GM23338 (cell line): Measurements from ENCODE around the gene CNIH3.

Source experiments
- EZH2 ChIP-seq: fragments of 200-600 bp; sonication (generic); IDR thresholded peaks from one replicate; pipeline ENCODE4 v1.8.0; 2017; ENCODE audit warnings: antibody characterized with exemption, mild to moderate bottlenecking, low read depth; ENCODE audit not compliant: unreplicated experiment
- TF ChIP-seq, protein P1 (sequence below), 2 experiments: fragments of 200-600 bp in 1 of 2; sonication (generic) in 1 of 2; conservative IDR thresholded peaks; 2 replicates each; pipeline versions ENCODE4 v1.5.1 to v1.6.1; 2016 to 2017; ENCODE audit warnings: antibody characterized with exemption in 2 of 2, low read depth in 2 of 2, mild to moderate bottlenecking in 2 of 2, moderate library complexity in 1 of 2
- TF ChIP-seq, protein P2 (sequence below): fragments of 250-450 bp; sonication (Bioruptor Pico); IDR thresholded peaks from 2 replicates; pipeline ENCODE4 v1.5.0; 2020; ENCODE audit warnings: mild to moderate bottlenecking, moderate library complexity
- TF ChIP-seq, protein P3 (sequence below): IDR thresholded peaks from one replicate; pipeline ENCODE4 v1.6.1; 2018; ENCODE audit warnings: antibody characterized with exemption; ENCODE audit not compliant: unreplicated experiment

DNA sequence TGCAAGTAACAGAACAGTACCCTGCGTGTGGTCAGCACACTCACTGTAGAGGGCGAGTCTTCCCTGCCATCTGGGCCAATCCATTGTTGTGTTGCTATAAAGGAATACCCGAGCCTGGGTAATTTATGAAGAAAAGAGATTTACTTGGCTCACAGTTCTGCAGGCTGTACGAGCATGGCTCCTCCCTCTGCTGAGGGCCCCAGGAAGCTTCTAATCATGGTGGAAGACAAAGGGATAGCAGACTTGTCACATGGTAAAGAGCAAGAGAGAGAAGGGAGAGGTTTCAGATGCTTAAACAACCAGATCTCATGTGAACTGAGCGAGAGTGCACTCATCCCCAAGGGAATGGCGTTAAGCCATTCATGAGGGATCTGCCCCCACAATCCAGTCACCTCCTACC, 126.2 kb downstream of the CNIH3 start:
- TF ChIP-seq, protein P1, sequence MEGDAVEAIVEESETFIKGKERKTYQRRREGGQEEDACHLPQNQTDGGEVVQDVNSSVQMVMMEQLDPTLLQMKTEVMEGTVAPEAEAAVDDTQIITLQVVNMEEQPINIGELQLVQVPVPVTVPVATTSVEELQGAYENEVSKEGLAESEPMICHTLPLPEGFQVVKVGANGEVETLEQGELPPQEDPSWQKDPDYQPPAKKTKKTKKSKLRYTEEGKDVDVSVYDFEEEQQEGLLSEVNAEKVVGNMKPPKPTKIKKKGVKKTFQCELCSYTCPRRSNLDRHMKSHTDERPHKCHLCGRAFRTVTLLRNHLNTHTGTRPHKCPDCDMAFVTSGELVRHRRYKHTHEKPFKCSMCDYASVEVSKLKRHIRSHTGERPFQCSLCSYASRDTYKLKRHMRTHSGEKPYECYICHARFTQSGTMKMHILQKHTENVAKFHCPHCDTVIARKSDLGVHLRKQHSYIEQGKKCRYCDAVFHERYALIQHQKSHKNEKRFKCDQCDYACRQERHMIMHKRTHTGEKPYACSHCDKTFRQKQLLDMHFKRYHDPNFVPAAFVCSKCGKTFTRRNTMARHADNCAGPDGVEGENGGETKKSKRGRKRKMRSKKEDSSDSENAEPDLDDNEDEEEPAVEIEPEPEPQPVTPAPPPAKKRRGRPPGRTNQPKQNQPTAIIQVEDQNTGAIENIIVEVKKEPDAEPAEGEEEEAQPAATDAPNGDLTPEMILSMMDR (conservative IDR thresholded peaks at IDR 0.05; ENCODE audit: low read depth in 2 of 2) = no peak
- TF ChIP-seq EZH2 = no peak
- TF ChIP-seq, protein P2, sequence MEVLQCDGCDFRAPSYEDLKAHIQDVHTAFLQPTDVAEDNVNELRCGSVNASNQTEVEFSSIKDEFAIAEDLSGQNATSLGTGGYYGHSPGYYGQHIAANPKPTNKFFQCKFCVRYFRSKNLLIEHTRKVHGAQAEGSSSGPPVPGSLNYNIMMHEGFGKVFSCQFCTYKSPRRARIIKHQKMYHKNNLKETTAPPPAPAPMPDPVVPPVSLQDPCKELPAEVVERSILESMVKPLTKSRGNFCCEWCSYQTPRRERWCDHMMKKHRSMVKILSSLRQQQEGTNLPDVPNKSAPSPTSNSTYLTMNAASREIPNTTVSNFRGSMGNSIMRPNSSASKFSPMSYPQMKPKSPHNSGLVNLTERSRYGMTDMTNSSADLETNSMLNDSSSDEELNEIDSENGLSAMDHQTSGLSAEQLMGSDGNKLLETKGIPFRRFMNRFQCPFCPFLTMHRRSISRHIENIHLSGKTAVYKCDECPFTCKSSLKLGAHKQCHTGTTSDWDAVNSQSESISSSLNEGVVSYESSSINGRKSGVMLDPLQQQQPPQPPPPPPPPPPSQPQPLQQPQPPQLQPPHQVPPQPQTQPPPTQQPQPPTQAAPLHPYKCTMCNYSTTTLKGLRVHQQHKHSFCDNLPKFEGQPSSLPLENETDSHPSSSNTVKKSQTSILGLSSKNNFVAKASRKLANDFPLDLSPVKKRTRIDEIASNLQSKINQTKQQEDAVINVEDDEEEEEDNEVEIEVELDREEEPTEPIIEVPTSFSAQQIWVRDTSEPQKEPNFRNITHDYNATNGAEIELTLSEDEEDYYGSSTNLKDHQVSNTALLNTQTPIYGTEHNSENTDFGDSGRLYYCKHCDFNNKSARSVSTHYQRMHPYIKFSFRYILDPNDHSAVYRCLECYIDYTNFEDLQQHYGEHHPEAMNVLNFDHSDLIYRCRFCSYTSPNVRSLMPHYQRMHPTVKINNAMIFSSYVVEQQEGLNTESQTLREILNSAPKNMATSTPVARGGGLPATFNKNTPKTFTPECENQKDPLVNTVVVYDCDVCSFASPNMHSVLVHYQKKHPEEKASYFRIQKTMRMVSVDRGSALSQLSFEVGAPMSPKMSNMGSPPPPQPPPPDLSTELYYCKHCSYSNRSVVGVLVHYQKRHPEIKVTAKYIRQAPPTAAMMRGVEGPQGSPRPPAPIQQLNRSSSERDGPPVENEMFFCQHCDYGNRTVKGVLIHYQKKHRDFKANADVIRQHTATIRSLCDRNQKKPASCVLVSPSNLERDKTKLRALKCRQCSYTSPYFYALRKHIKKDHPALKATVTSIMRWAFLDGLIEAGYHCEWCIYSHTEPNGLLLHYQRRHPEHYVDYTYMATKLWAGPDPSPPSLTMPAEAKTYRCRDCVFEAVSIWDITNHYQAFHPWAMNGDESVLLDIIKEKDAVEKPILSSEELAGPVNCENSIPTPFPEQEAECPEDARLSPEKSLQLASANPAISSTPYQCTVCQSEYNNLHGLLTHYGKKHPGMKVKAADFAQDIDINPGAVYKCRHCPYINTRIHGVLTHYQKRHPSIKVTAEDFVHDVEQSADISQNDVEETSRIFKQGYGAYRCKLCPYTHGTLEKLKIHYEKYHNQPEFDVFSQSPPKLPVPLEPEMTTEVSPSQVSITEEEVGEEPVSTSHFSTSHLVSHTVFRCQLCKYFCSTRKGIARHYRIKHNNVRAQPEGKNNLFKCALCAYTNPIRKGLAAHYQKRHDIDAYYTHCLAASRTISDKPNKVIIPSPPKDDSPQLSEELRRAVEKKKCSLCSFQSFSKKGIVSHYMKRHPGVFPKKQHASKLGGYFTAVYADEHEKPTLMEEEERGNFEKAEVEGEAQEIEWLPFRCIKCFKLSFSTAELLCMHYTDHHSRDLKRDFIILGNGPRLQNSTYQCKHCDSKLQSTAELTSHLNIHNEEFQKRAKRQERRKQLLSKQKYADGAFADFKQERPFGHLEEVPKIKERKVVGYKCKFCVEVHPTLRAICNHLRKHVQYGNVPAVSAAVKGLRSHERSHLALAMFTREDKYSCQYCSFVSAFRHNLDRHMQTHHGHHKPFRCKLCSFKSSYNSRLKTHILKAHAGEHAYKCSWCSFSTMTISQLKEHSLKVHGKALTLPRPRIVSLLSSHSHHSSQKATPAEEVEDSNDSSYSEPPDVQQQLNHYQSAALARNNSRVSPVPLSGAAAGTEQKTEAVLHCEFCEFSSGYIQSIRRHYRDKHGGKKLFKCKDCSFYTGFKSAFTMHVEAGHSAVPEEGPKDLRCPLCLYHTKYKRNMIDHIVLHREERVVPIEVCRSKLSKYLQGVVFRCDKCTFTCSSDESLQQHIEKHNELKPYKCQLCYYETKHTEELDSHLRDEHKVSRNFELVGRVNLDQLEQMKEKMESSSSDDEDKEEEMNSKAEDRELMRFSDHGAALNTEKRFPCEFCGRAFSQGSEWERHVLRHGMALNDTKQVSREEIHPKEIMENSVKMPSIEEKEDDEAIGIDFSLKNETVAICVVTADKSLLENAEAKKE (CRISPR knock-in tag) = no peak
- TF ChIP-seq, protein P3, sequence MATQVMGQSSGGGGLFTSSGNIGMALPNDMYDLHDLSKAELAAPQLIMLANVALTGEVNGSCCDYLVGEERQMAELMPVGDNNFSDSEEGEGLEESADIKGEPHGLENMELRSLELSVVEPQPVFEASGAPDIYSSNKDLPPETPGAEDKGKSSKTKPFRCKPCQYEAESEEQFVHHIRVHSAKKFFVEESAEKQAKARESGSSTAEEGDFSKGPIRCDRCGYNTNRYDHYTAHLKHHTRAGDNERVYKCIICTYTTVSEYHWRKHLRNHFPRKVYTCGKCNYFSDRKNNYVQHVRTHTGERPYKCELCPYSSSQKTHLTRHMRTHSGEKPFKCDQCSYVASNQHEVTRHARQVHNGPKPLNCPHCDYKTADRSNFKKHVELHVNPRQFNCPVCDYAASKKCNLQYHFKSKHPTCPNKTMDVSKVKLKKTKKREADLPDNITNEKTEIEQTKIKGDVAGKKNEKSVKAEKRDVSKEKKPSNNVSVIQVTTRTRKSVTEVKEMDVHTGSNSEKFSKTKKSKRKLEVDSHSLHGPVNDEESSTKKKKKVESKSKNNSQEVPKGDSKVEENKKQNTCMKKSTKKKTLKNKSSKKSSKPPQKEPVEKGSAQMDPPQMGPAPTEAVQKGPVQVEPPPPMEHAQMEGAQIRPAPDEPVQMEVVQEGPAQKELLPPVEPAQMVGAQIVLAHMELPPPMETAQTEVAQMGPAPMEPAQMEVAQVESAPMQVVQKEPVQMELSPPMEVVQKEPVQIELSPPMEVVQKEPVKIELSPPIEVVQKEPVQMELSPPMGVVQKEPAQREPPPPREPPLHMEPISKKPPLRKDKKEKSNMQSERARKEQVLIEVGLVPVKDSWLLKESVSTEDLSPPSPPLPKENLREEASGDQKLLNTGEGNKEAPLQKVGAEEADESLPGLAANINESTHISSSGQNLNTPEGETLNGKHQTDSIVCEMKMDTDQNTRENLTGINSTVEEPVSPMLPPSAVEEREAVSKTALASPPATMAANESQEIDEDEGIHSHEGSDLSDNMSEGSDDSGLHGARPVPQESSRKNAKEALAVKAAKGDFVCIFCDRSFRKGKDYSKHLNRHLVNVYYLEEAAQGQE = no peak
